ENCODE measurements around the gene COL9A1.

Gene COL9A1

GRCh38 chr6:70304616-70305015, 1.7 kb upstream of the COL9A1 start:
- in situ Hi-C loops (cut with HindIII; ENCODE audit: low pct_ligation_motif_present, low sequenced_read_pairs) = no loop called here
- no peaks in the 10 kb centered on the region for H3K36me3 ChIP-seq (replicated peaks)
- TF ChIP-seq, protein P1, sequence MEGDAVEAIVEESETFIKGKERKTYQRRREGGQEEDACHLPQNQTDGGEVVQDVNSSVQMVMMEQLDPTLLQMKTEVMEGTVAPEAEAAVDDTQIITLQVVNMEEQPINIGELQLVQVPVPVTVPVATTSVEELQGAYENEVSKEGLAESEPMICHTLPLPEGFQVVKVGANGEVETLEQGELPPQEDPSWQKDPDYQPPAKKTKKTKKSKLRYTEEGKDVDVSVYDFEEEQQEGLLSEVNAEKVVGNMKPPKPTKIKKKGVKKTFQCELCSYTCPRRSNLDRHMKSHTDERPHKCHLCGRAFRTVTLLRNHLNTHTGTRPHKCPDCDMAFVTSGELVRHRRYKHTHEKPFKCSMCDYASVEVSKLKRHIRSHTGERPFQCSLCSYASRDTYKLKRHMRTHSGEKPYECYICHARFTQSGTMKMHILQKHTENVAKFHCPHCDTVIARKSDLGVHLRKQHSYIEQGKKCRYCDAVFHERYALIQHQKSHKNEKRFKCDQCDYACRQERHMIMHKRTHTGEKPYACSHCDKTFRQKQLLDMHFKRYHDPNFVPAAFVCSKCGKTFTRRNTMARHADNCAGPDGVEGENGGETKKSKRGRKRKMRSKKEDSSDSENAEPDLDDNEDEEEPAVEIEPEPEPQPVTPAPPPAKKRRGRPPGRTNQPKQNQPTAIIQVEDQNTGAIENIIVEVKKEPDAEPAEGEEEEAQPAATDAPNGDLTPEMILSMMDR (IDR thresholded peaks at IDR 0.05; ENCODE audit: low read depth, low read length, missing control alignments) = no peak
- peaks cover 34% of the 10 kb centered on the region for H3K27me3 ChIP-seq (replicated peaks)
- no peak overlapping the region for H3K27ac ChIP-seq
- no peak overlapping the region for H3K4me3 ChIP-seq (ENCODE audit: low read depth, low read length)
- no peak for DNase-seq

DNA sequence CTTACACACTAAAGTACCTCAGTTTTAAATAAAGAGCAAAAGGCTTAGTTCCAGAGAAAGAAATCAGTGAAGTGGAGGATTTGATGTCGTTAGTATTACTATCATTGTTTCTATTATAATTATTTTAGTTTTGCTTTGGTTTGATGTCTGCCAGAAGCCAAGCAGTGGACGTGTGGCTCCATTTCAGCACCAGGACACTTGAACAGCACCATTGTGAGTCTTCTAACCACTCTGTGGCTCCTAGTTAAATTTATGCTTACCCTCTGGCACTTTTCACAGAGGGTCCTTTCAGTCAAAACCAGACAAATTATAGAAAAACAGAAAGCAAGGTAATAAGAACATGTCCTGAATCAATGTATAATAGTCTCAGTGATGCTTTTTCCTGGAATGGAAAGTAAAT, 3.4 kb downstream of the COL9A1 start:
- Histone ChIP-seq H3K27me3 (replicated peaks) (peaks cover 7% of the 10 kb centered on the region), H3K4me3 (ENCODE audit: low read depth, low read length) (no peak overlapping the region), H3K27ac (no peak overlapping the region), H3K36me3 (replicated peaks) (no peaks in the 10 kb centered on the region)
- TF ChIP-seq, protein P1 (IDR thresholded peaks at IDR 0.05; ENCODE audit: low read depth, low read length, missing control alignments) = no peak
- in situ Hi-C loops (cut with HindIII; ENCODE audit: low pct_ligation_motif_present, low sequenced_read_pairs) = no loop called here
- DNase-seq = peak; percentile 38

- Histone ChIP-seq H3K4me3 (ENCODE audit: low read depth, low read length) (no peak overlapping the region), H3K27ac (no peak overlapping the region), H3K27me3 (replicated peaks) (no peaks in the 10 kb centered on the region), H3K36me3 (replicated peaks) (no peaks in the 10 kb centered on the region)
- DNase-seq = no peak
- TF ChIP-seq, protein P1 (IDR thresholded peaks at IDR 0.05; ENCODE audit: low read depth, low read length, missing control alignments) = no peak
- in situ Hi-C loops (cut with HindIII; ENCODE audit: low pct_ligation_motif_present, low sequenced_read_pairs) = no loop called here
These were observed 4.8 kb downstream of the COL9A1 start for GRCh38 chr6:70298068-70298467.

- Histone ChIP-seq H3K27ac (no peak overlapping the region), H3K27me3 (replicated peaks) (peaks cover 2% of the 10 kb centered on the region), H3K4me3 (ENCODE audit: low read depth, low read length) (no peak overlapping the region), H3K36me3 (replicated peaks) (no peaks in the 10 kb centered on the region)
- TF ChIP-seq, protein P1 (IDR thresholded peaks at IDR 0.05; ENCODE audit: low read depth, low read length, missing control alignments) = no peak
- DNase-seq = no peak
- in situ Hi-C loops (cut with HindIII; ENCODE audit: low pct_ligation_motif_present, low sequenced_read_pairs) = no loop called here
These were observed 10.7 kb downstream of the COL9A1 start for GRCh38 chr6:70292193-70292592.

DNA sequence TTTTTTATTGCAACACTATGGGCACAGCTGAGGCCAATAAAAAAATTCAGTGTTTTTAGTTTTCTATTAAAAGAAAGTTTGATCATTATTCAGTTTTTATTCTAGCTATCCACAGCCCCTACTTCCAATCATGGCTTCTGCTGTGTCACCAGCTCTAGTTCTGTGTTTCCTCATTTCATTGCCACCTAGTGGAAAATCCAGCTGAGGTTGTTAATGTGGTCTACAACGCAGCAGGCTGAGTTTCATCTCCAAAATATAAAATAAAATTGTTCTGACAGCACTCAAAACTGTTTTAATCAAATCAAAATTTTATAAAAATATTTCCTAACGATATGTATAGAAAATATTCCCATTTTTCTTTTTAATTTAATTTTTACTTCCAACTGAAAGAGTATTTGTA, 13.6 kb downstream of the COL9A1 start:
- TF ChIP-seq, protein P1 (IDR thresholded peaks at IDR 0.05; ENCODE audit: low read depth, low read length, missing control alignments) = peak; percentile 30
- Histone ChIP-seq H3K4me3 (ENCODE audit: low read depth, low read length) (no peak overlapping the region), H3K27ac (no peak overlapping the region), H3K36me3 (replicated peaks) (no peaks in the 10 kb centered on the region), H3K27me3 (replicated peaks) (peaks cover 8% of the 10 kb centered on the region)
- DNase-seq = no peak
- in situ Hi-C loops (cut with HindIII; ENCODE audit: low pct_ligation_motif_present, low sequenced_read_pairs) = no loop called here

DNA sequence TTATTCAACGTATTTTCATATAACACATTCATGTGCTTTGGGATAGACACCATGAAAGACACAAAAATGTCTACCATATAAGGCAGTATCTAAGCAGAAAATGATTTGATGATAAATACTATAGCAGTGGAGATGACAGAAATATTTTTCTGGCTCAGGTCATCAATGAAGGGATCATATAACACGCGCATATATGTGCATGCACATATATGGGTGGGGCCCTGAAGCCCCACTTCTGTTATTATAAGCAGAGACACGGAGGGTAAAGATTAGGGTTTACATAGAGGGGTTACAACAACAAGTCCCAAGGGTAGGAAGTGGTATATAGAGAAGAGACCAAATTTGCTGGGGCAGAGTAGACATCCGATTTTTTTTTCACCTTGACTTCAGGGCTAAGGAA, 16.0 kb downstream of the COL9A1 start:
- H3K36me3 ChIP-seq (replicated peaks) = no peaks in the 10 kb centered on the region
- H3K27me3 ChIP-seq (replicated peaks) = peaks cover 22% of the 10 kb centered on the region
- in situ Hi-C loops (cut with HindIII; ENCODE audit: low pct_ligation_motif_present, low sequenced_read_pairs) = no loop called here
- no peak for DNase-seq
- no peak overlapping the region for H3K4me3 ChIP-seq (ENCODE audit: low read depth, low read length)
- H3K27ac ChIP-seq = no peak overlapping the region
- TF ChIP-seq, protein P1 (IDR thresholded peaks at IDR 0.05; ENCODE audit: low read depth, low read length, missing control alignments) = no peak

Measured in brain microvascular endothelial cell (primary cell).